ENCODE results near the gene GSG1L.

- TF ChIP-seq, protein P1, sequence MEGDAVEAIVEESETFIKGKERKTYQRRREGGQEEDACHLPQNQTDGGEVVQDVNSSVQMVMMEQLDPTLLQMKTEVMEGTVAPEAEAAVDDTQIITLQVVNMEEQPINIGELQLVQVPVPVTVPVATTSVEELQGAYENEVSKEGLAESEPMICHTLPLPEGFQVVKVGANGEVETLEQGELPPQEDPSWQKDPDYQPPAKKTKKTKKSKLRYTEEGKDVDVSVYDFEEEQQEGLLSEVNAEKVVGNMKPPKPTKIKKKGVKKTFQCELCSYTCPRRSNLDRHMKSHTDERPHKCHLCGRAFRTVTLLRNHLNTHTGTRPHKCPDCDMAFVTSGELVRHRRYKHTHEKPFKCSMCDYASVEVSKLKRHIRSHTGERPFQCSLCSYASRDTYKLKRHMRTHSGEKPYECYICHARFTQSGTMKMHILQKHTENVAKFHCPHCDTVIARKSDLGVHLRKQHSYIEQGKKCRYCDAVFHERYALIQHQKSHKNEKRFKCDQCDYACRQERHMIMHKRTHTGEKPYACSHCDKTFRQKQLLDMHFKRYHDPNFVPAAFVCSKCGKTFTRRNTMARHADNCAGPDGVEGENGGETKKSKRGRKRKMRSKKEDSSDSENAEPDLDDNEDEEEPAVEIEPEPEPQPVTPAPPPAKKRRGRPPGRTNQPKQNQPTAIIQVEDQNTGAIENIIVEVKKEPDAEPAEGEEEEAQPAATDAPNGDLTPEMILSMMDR (IDR thresholded peaks at IDR 0.05; ENCODE audit: insufficient read depth, low read length, poor library complexity, severe bottlenecking), result no peak
- TF ChIP-seq EZH2phosphoT487 (conservative IDR thresholded peaks at IDR 0.05; ENCODE audit: low read length), result no peak
Measured at GRCh38 chr16:27921134-27921533, 142.4 kb downstream of the GSG1L start.
